RWPE1 (cell line): ENCODE data around the gene CXCL13.

Source experiments
- CTCF ChIA-PET: fragments of 350-600 bp; sonication (Branson Sonifier 250); formaldehyde crosslinking; extraction: SDS; loops from one replicate; lab custom pipeline; 2021; lab: Yijun Ruan, JAX
- POLR2A ChIA-PET: fragments of 400-600 bp; formaldehyde crosslinking; extraction: SDS; loops from one replicate; lab custom pipeline; 2020; ENCODE audit warnings: antibody characterized with exemption; ENCODE audit not compliant: low non-redundant PET; lab: Yijun Ruan, JAX
- DNase-seq: peaks from one replicate; pipeline ENCODE4 v3.0.0; 2012; ENCODE audit warnings: low spot score
- H3K27ac ChIP-seq: fragments of 450-650 bp; 2 replicates; pipeline ENCODE4 v1.5.1; 2017
- CTCF ChIP-seq: fragments of 450-650 bp; conservative IDR thresholded peaks from 2 replicates; pipeline ENCODE4 v1.5.1; 2017; ENCODE audit warnings: low read depth, mild to moderate bottlenecking

Gene CXCL13

GRCh38 chr4:77576351-77576750, 29.3 kb upstream of the CXCL13 start:
- ChIA-PET CTCF (interaction anchor here (0.8 kb wide), 1 partner anchor 25 kb away, joined by 3 read pairs; no protein-coding TSS in a partner anchor), POLR2A (no interaction called here)
- H3K27ac ChIP-seq, result no peak overlapping the region
- DNase-seq, result no peak
- no peak for TF ChIP-seq CTCF

GRCh38 chr4:77578145-77578544, 27.5 kb upstream of the CXCL13 start:
- ChIA-PET CTCF (interaction anchor here (0.6 kb wide), 1 partner anchor 254 kb away, joined by 3 read pairs; no protein-coding TSS in a partner anchor), POLR2A (no interaction called here)
- no peak for DNase-seq
- no peak overlapping the region; the same call in 1 of the 2 replicates for H3K27ac ChIP-seq
- TF ChIP-seq CTCF, result no peak

- peak; percentile 92 for DNase-seq
- CTCF ChIA-PET, result interaction anchor here (1.1 to 1.4 kb wide), 2 partner anchors 20 to 22 kb away, joined by 3 to 5 read pairs; no protein-coding TSS in a partner anchor
These were observed 26.1 kb upstream of the CXCL13 start for GRCh38 chr4:77579406-77580076.

GRCh38 chr4:77581724-77582123, 23.9 kb upstream of the CXCL13 start:
- ChIA-PET POLR2A (no interaction called here), CTCF (no interaction called here)
- no peak for TF ChIP-seq CTCF
- DNase-seq, result no peak
- H3K27ac ChIP-seq, result no peak overlapping the region

More at GRCh38 chr4:77579406-77580076, 26.1 kb upstream of the CXCL13 start:
- no peak for TF ChIP-seq CTCF
- H3K27ac ChIP-seq, result peak overlapping the region; percentile 78; the same call in 1 of the 2 replicates
- POLR2A ChIA-PET, result no interaction called here

GRCh38 chr4:77582156-77582555, 23.5 kb upstream of the CXCL13 start:
- DNase-seq, result no peak
- CTCF ChIA-PET, result no interaction called here
- no peak for TF ChIP-seq CTCF
- POLR2A ChIA-PET, result no interaction called here
- H3K27ac ChIP-seq, result no peak overlapping the region

- no peak for DNase-seq
- TF ChIP-seq CTCF, result no peak
- ChIA-PET CTCF (no interaction called here), POLR2A (no interaction called here)
- no peak overlapping the region for H3K27ac ChIP-seq
These were observed 22.9 kb upstream of the CXCL13 start for GRCh38 chr4:77582711-77583110.
